HEK293T (cell line): ENCODE results near the gene GALNT5.
"Not testable (repeated sequence)": the region's sequence is repeated elsewhere in the genome, so short reads cannot be mapped to it uniquely, and the experiment has no call there.

Experiments
- CTCF ChIA-PET: fragments of 350-600 bp; formaldehyde crosslinking; extraction: SDS; loops from one replicate; lab custom pipeline; 2021; ENCODE audit warnings: antibody characterized with exemption, inconsistent platforms; lab: Yijun Ruan, JAX
- POLR2A ChIA-PET: fragments of 350-600 bp; formaldehyde crosslinking; extraction: SDS; loops from one replicate; lab custom pipeline; 2020; ENCODE audit warnings: antibody characterized with exemption, inconsistent platforms; lab: Yijun Ruan, JAX
- DNase-seq: peaks from one replicate; pipeline ENCODE4 v3.0.0; 2012; ENCODE audit warnings: mixed read lengths; ENCODE audit errors: extremely low spot score
- ARNT ChIP-seq: fragments of 450-650 bp; IDR thresholded peaks from 2 replicates; pipeline ENCODE4 v1.6.1; 2017; ENCODE audit warnings: mild to moderate bottlenecking
- BHLHE40 ChIP-seq: fragments of 450-650 bp; IDR thresholded peaks from 2 replicates; pipeline ENCODE4 v1.6.1; 2016; ENCODE audit warnings: mild to moderate bottlenecking, moderate library complexity, borderline replicate concordance
- CTBP1 ChIP-seq: fragments of 450-650 bp; IDR thresholded peaks from 2 replicates; pipeline ENCODE4 v1.6.1; 2016; ENCODE audit warnings: borderline replicate concordance
- ELF4 ChIP-seq: fragments of 450-650 bp; IDR thresholded peaks from 2 replicates; pipeline ENCODE4 v1.6.1; 2017; ENCODE audit warnings: antibody characterized with exemption
- FOXA1 ChIP-seq: fragments of 450-650 bp; IDR thresholded peaks from 2 replicates; pipeline ENCODE4 v1.6.1; 2016; ENCODE audit warnings: mild to moderate bottlenecking
- FOXK2 ChIP-seq: fragments of 450-650 bp; IDR thresholded peaks from 2 replicates; pipeline ENCODE4 v1.6.1; 2016; ENCODE audit warnings: mild to moderate bottlenecking
- FOXM1 ChIP-seq: fragments of 450-650 bp; IDR thresholded peaks from 2 replicates; pipeline ENCODE4 v1.6.1; 2017; ENCODE audit warnings: mild to moderate bottlenecking, borderline replicate concordance
- HDGF ChIP-seq: fragments of 450-650 bp; IDR thresholded peaks from 2 replicates; pipeline ENCODE4 v1.6.1; 2017; ENCODE audit warnings: antibody characterized with exemption, borderline replicate concordance
- L3MBTL2 ChIP-seq: fragments of 450-650 bp; conservative IDR thresholded peaks from 2 replicates; pipeline ENCODE4 v1.6.1; 2016; ENCODE audit warnings: mild to moderate bottlenecking
- LEF1 ChIP-seq: fragments of 450-650 bp; IDR thresholded peaks from 2 replicates; pipeline ENCODE4 v1.6.1; 2017; ENCODE audit warnings: mild to moderate bottlenecking, borderline replicate concordance
- NFRKB ChIP-seq: fragments of 450-650 bp; IDR thresholded peaks from 2 replicates; pipeline ENCODE4 v1.6.1; 2016; ENCODE audit warnings: mild to moderate bottlenecking, moderate library complexity
- SP1 ChIP-seq: fragments of 450-650 bp; IDR thresholded peaks from 2 replicates; pipeline ENCODE4 v1.6.1; 2017
- SUZ12 ChIP-seq: fragments of 450-650 bp; IDR thresholded peaks from 2 replicates; pipeline ENCODE4 v1.6.1; 2016; ENCODE audit warnings: mild to moderate bottlenecking
- TARDBP ChIP-seq: fragments of 450-650 bp; IDR thresholded peaks from 2 replicates; pipeline ENCODE4 v1.6.1; 2016
- ZNF384 ChIP-seq: fragments of 450-650 bp; IDR thresholded peaks from 2 replicates; pipeline ENCODE4 v1.6.1; 2016
- TF ChIP-seq, protein P1 (sequence below): fragments of 450-650 bp; IDR thresholded peaks from 2 replicates; pipeline ENCODE4 v1.6.1; 2016

GALNT5 gene

DNA sequence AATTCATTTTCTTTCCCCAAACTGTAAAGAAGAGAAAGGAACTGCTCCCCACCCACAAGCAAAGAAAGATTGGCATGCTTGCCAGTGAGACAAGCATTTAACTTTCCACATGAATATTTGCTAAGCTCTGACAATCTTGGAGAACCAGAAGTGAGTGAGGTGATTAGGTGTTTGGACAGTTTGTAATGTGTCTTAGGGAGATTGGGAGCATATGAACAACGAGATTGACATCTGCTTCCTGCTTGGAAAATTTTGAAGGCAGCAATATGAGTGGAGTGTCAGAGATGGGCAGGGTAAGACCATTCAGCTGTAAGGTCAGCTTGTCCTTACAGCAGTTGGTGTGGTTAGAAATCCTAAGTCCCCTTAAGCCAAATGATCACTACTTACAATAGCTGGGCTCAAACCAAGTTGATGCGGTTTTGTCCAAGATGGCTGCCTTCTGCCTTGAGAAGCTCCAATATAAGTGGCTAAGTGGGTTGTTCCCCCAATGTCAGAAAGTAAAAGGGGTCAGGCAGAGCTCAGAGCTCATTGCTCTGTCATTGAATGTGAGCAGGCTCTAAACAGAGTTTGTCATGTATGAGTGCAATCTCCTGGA lies 36.0 kb upstream of the GALNT5 start:
- TF ChIP-seq BHLHE40 (no peak), FOXK2 (no peak), HDGF (no peak), FOXA1 (no peak), FOXM1 (no peak), TARDBP (no peak), SUZ12 (no peak), ZNF384 (no peak)
- TF ChIP-seq, protein P1, sequence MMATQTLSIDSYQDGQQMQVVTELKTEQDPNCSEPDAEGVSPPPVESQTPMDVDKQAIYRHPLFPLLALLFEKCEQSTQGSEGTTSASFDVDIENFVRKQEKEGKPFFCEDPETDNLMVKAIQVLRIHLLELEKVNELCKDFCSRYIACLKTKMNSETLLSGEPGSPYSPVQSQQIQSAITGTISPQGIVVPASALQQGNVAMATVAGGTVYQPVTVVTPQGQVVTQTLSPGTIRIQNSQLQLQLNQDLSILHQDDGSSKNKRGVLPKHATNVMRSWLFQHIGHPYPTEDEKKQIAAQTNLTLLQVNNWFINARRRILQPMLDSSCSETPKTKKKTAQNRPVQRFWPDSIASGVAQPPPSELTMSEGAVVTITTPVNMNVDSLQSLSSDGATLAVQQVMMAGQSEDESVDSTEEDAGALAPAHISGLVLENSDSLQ: no peak
- ChIA-PET POLR2A (no interaction called here), CTCF (no interaction called here)
- DNase-seq: no peak

DNA sequence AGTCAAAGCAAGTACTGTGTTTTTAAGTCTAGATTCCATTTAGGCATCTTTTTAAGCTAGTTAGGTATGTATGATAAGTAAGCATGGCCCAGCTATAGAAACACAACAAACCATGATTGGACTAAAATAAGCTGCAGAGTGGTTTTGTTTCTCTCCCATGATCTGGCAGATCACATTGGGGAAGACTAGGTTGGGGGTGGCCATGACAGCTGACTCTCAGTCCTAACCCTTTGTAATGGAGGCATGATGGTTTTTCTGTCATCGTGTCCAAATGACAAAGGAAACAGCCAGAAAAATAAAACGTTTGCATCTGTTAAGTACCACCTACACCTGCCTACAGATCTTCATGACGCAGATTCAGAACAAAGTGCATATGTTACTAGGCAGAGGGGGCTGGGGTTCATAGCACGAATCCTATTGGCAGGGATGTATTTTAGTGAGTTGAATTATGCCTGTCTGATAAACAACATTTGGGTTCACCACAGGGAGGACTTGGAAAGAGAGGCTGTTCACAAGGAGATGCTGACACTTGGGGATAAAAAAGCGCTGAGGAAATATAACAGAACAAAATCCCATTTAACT lies 33.8 kb upstream of the GALNT5 start:
- ChIA-PET CTCF (no interaction called here), POLR2A (no interaction called here)
- TF ChIP-seq NFRKB (no peak), ELF4 (no peak), FOXK2 (no peak), TARDBP (no peak), FOXA1 (no peak), SUZ12 (no peak), ARNT (no peak), L3MBTL2 (no peak), SP1 (no peak), HDGF (no peak), BHLHE40 (no peak)
- TF ChIP-seq, protein P1: no peak
- no peak for DNase-seq

DNA sequence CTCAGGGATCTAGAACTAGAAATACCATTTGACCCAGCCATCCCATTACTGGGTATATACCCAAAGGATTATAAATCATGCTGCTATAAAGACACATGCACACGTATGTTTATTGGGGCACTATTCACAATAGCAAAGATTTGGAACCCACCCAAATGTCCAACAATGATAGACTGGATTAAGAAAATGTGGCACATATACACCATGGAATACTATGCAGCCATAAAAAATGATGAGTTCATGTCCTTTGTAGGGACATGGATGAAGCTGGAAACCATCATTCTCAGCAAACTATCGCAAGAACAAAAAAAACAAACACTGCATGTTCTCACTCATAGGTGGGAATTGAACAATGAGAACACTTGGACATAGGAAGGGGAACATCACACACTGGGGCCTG lies 33.1 kb upstream of the GALNT5 start:
- CTCF ChIA-PET, DNase-seq, POLR2A ChIA-PET: not testable (repeated sequence)

DNA sequence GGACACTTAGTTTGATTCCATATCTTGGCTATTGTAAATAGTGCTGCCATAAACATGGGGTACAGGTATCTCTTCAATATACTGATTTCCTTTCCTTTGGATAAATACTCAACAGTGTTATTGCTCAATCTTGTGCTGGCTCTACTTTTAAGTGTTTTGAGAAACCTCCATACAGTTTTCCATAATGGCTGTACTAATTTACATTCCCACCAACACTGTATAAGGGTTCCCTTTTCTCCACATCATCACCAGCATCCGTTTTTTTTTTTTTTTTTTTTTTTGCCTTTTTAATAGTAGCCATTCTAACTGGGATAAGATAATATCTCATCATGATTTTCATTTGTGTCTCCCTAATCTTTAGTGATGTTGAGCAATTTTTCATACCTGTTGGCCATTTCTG lies 29.9 kb upstream of the GALNT5 start:
- ChIA-PET CTCF (no interaction called here), POLR2A (no interaction called here)
- TF ChIP-seq ELF4: no peak
- TF ChIP-seq FOXA1: no peak
- TF ChIP-seq ARNT: no peak
- TF ChIP-seq, protein P1: no peak
- no peak for TF ChIP-seq TARDBP
- no peak for TF ChIP-seq NFRKB
- DNase-seq: no peak

DNA sequence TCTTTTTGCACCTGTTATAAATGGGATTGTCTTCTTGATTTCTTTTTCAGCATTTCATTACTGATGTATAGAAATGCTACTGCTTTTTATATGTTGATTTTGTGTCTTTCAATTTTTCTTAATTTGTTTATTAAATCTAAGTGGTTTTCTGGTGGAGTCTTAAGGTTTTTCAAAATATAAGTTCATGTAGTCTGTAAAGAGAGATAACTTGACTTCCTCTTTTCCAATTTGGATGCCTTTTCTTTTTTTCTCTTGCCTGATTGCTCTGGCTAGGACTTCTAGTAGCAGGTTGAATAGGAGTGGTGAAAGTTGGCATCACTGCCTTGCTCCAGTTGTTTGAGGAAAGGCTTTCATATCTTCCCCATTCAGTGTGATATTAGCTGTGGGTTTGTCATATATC lies 28.6 kb upstream of the GALNT5 start:
- CTCF ChIA-PET: no interaction called here
- POLR2A ChIA-PET: no interaction called here
- TF ChIP-seq, protein P1: no peak
- no peak for TF ChIP-seq ZNF384
- no peak for TF ChIP-seq L3MBTL2
- no peak for TF ChIP-seq ELF4
- TF ChIP-seq HDGF: no peak
- TF ChIP-seq TARDBP: no peak
- no peak for TF ChIP-seq NFRKB
- no peak for TF ChIP-seq SUZ12
- TF ChIP-seq ARNT: no peak
- no peak for TF ChIP-seq LEF1
- no peak for TF ChIP-seq FOXA1
- DNase-seq: no peak

DNA sequence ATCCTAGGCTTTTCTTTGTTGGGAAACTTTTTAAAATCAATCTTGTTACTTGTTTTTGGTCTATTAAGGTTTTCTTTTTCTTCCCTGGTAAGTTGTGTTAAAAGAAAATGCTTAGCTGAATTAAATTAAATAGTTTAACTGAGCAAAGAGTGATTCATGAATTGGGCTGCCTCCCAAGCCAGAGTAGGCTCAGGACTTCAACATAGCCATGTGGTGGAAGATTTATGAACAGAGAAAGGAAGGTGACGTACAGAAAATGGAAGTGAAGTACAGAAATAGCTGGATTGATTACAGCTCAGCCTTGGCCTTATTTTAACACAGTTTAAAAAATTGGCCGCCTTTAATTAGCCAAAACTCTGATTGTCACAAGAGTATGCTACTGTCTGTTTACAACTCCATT lies 27.9 kb upstream of the GALNT5 start:
- ChIA-PET CTCF (no interaction called here), POLR2A (no interaction called here)
- TF ChIP-seq FOXK2: no peak
- TF ChIP-seq SUZ12: no peak
- TF ChIP-seq ELF4: no peak
- no peak for TF ChIP-seq LEF1
- TF ChIP-seq NFRKB: no peak
- no peak for TF ChIP-seq TARDBP
- TF ChIP-seq ZNF384: no peak
- no peak for TF ChIP-seq ARNT
- TF ChIP-seq CTBP1: no peak
- TF ChIP-seq, protein P1: no peak
- TF ChIP-seq FOXA1: no peak
- no peak for TF ChIP-seq L3MBTL2
- no peak for TF ChIP-seq SP1
- no peak for TF ChIP-seq HDGF
- no peak for TF ChIP-seq FOXM1
- no peak for TF ChIP-seq BHLHE40
- no peak for DNase-seq
